ENCODE measurements around the gene APP.
A peak's percentile ranks its signal among the peaks of the same experiment; 100 is the strongest.

APP gene

GRCh38 chr21:26170471-26171257, at the start of gene APP:
Gene APP (minus strand): TSS chr21:26170770. CDS start chr21:26170620, 150 bp downstream.
- peak in 1 of 2 experiments; percentile 10 for DNase-seq

GRCh38 chr21:26212220-26212619, 41.6 kb upstream of the APP start:
- DNase-seq, result no peak

GRCh38 chr21:26210614-26211013, 40.0 kb upstream of the APP start:
- no peak for DNase-seq

GRCh38 chr21:26207021-26207420, 36.5 kb upstream of the APP start:
- no peak for DNase-seq

GRCh38 chr21:26199456-26199855, 28.9 kb upstream of the APP start:
- DNase-seq, result no peak

GRCh38 chr21:26195708-26196107, 25.1 kb upstream of the APP start:
- no peak for DNase-seq

- DNase-seq, result no peak
Measured at GRCh38 chr21:26194811-26195251, 24.3 kb upstream of the APP start.

GRCh38 chr21:26194326-26194725, 23.8 kb upstream of the APP start:
- DNase-seq, result no peak

GRCh38 chr21:26191609-26192008, 21.0 kb upstream of the APP start:
- no peak for DNase-seq

- no peak for DNase-seq
Measured at GRCh38 chr21:26188422-26188821, 17.9 kb upstream of the APP start.

GRCh38 chr21:26185446-26185845, 14.9 kb upstream of the APP start:
- no peak for DNase-seq

- DNase-seq, result no peak
Measured at GRCh38 chr21:26185021-26185420, 14.5 kb upstream of the APP start.

GRCh38 chr21:26179501-26179900, 8.9 kb upstream of the APP start:
- DNase-seq, result no peak

- DNase-seq, result no peak
Measured at GRCh38 chr21:26177746-26178426, 7.3 kb upstream of the APP start.

- DNase-seq, result no peak
Measured at GRCh38 chr21:26177187-26177586, 6.6 kb upstream of the APP start.

GRCh38 chr21:26171258-26172100, 909 bp upstream of the APP start:
- peak in 1 of 2 experiments; percentile 7 for DNase-seq

- DNase-seq, result peak in 1 of 2 experiments; percentile 14
Measured at GRCh38 chr21:26169611-26170470, 729 bp downstream of the APP start.

GRCh38 chr21:26169061-26169610, 1.4 kb downstream of the APP start:
- DNase-seq, result peak in 1 of 2 experiments; percentile 38

GRCh38 chr21:26168371-26168770, 2.2 kb downstream of the APP start:
- DNase-seq, result no peak

GRCh38 chr21:26167593-26167992, 3.0 kb downstream of the APP start:
- peak in 1 of 2 experiments; percentile 22 for DNase-seq

GRCh38 chr21:26165331-26165730, 5.2 kb downstream of the APP start:
- DNase-seq, result no peak

GRCh38 chr21:26164311-26164710, 6.3 kb downstream of the APP start:
- no peak for DNase-seq

Measured in cerebellar nuclear complex (tissue), 1 donor.